ENCODE data around the gene ABCC8.
"Not testable (repeated sequence)": the region's sequence is repeated elsewhere in the genome, so short reads cannot be mapped to it uniquely, and the experiment has no call there.

Gene ABCC8

DNA sequence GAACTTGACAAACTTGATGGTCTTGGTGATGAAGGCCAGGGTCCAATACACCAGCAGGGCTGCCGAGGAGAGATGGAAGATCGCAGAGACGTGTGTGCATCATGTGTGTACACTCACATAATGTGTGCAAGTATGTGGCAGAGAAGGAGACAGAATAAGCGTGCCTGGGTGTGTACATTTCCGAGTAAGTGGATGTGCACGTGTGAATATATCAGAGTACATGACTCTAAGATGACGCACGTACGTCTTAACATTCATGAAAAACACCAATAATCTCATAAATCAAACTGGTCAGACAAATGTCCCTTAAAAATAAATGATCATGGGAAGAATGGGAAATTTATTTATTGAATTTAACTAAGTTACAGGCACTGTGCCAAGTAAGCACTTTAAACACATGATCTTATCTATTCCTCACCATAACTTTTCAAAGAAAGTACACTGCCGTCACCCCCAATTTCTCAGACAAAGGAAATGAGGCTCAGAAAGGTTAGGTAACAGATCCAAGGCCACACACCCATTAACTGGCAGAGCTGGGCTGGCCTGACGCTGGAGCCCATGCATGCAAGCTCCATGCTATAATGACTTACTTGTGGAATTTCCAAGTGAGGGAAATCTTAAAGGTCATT lies 13.0 kb downstream of the ABCC8 start:
- no peak for FAIRE-seq

DNA sequence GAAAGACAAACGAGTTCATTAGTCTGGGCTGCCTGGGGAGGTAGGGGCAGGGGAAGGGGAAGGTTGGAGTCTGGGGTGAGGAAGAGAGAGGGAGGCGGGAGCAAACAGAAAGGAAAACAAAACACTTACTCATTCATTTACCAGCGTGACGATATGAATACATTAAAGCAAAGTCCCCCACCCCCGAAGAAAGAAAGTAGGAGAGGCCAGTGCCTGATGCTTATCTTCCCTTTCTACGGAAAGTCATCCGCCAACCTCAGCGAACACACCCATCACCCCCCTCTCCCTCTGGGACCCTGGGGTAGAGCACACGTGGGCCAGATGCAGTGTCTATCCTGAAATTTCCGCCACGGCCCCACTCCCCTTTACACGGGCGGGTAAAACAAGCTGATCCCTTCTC lies 13.7 kb downstream of the ABCC8 start:
- FAIRE-seq = no peak

DNA sequence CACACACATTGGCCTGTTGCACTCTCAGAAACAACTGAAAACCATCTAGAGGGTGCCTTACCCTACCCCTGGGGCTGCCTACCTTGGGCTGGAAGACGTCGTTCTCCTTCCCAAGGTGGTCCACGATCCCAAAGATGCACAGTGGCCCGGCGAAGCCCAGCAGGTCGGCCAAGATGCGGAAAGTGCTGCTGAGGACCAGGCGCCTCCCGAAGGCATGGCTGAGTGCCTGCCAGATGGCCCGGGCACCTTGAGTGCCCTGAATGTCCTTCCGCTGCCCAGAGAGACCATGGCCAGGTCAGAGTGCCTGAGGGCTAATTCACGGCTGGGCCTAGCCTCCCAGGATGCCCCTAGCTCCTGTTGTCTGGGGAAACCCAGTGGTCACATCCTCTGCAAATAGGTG lies 16.2 kb downstream of the ABCC8 start:
- no peak for FAIRE-seq

DNA sequence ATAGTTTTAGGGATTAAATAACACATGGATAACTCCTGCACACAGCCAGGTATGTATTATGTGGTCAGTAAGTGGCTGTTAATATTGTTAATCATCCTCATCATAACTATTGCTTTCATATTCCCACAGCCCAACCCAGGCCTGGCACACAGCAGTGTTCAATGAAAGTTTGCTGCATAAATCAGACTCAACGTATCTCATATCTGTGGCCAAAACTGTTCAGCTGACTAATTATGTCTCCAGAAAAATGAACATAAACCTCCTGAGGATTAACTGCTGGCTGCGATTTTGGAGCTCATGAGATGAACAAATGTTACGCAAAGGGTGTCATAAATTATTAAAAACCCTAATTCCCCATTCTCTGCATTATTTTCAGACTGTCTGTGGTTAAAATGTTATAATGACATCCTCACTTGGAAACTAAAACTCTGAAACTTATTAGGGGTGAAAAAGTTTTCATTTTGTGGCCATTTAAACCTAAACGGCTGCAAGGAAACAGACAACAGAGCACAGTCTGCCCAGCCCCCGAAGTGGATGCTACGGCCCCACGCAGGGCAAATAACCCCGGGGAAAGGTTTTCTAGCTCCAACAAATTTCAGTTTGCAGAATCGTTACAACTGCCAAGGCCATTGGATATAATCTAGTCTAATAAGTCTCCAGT lies 17.3 kb downstream of the ABCC8 start:
- FAIRE-seq = no peak

DNA sequence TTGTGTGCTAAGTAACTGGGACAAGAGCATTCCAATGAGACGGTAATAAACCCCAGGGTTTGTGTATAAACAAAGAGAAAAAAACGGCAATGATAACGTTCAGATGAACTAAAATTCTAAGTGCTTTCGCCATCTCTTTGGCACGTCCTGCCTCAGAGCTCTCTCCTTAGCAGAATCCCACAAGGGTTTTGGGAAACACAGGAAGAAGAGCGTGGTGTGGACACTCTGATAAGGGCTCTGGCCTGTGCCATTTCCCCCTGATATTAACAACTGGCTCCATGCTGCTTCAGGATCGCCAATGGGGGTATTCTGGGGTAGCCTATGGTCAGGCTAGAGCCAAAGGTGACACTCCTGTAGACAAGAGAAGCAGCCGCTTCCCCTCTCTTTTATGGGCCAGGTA lies 18.4 kb downstream of the ABCC8 start:
- no peak for FAIRE-seq

DNA sequence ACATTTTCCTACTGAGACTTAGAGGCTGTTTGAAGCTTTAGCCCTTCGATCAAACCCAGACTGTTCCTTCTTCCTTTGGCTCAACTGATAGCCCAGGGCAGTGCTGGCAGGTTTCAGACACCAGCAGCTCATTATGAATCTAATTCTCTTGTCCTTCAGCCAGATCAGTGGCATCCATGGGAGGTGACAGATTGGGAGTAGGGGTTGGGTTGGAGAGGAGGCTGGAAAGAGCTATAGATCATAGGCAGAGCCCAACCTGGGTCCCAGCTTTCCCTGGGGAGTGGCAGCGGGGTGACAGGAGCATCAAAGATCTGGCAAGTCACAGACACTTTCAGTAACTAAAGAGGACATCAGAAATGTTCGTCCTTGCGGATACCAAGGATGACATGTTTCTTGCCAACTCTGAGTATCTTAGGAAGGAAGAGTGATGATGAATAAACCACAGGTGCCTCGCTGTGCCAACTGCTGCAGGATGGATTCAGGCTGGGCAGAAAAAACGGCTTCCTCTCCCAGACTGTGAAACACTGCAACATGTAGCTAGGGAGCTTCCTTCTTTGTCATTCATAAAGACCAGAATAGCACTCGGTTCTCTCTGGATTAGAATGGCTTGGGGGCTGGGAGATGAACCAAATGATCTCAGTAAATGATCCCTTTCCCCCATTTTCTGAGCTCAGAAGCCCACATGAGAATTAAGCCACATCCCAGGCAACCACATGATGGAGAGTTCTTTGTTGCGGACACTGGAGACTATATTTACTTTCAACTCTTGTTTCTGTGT lies 19.1 kb downstream of the ABCC8 start:
- FAIRE-seq = no peak

DNA sequence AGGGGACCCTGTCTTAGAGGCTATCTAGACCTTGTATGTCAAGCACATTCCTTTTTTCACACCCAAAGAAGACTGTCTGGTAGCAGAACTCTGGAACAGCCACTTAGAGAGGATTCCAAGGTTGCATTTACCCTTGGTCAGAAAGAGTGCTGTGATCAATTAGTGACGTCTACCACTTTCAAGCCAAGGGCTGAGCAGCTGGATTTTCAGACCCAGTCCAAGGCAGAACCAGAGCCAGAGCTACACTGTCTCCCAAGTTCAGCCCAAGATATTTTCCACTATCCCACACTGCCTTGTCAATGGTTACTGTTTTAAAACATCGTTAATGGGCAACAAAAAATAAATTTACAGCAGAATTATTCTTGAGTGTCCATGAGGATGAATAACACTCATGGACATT lies 24.0 kb downstream of the ABCC8 start:
- FAIRE-seq = no peak

DNA sequence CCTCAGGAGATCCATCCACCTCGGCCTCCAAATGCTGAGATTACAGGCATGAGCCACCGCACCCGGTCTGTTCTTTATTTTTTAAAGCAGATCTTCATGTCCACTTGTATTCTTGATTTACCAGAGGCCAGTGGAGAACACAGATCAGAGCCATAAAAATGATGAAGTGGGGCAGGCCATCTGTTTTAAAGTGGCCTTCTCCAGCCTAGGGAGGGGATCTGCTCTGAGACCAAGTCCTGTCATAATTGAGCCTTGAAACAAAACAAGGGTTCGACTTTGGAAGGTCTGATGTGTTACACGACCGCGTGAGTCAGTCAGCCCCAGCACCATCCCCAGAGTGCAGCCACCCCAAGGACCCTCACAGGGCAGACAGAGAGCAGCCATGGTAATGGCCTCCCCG lies 27.5 kb downstream of the ABCC8 start:
- FAIRE-seq = no peak

DNA sequence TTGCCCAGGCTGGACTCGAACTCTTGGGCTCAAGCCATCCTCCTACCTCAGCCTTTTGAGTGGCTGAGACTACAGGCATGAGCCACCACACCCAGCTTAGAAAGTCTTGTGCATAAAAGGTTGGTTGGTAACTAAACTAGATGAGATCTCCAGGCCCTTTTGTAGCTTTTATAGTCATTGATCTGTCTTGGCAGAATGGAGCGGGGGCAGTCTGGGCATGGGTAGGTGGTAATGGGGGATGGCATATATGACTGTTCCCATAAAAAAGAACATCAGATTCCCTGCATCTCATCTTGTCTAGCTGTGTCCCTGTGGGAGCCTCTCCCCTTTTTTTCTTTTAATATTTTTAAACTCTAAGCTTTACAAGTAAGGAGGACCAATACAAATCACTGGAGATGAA lies 30.2 kb downstream of the ABCC8 start:
- no peak for FAIRE-seq

DNA sequence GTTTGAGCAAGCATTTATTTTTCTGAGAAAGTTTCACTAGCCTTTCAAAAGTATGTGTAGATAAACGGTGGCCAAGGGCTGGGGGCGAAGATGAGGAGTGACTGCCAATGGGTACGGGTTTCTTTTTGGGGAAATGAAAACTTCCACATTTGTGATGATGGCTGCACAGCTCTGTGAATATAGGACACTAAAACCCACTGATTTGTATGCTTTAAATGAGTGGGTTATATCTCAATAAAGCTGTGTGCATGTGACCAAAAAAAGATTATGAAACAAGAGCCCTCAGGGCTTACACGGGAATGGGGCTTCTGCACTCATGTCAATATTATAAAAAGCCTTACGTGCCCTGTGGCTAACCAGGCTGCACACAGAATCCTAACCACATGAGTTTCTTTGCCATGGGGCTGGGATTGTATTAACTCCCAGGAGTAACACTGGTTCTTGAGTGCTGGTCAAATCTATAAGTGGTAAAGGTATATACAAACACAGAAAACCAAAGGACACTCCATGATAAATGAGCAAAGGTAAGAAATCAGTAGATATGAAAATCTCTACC lies 31.3 kb downstream of the ABCC8 start:
- no peak for FAIRE-seq

DNA sequence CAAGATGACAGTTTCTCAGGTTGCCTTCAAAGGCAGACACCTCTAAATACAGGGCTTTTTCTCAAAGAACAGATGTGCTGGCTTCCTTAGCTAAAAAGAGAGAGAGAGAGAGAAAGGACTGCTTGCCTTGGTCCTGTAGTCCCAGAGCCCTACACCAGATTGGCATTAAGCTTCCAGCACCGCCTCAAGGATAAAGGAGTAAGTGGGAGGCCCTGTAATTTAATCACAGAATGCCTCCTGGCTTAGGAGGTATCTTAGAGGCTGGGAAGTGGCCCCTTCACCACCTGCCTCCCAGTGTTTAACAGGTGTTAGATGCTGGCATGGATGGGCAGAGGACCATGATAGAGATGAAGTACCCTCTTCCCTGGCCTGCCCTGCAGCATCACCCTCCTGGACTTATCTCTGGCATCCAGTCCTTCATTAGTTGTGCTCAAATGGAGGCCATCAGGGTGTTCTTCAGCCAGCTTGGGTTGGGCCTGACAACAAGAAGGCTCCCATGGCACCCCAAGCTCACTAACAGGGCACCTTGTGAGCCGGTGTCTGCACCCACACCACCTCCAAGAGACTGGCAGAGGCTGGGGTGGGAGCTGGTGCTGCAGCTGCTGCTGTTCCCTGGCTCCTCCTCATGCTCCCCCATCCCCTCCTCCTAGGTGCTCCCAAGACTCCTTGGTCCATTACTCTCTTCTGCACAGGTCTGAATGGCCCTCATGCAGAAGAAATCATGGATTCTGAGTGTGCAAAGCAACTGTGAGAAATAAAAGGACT lies 32.5 kb downstream of the ABCC8 start:
- no peak for FAIRE-seq

DNA sequence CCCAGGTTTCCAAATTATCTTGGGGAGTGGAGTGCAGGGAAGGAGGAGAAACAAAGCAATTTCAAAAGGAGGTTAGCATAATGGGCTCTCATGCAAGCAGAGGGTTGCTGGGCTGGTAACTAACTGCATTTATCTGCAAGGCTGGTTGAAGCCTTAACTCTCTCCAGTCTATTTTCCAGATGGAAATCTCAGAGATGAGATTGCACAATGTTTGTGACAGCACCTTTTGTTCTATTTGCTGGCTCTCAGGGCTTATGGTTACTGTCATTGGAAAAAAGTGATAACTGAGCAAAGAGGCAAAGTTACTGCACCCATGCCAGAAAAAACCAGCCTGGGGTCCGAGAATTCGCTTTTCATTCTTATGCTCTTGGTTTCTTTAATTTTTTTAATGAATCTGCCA lies 33.2 kb downstream of the ABCC8 start:
- no peak for FAIRE-seq

DNA sequence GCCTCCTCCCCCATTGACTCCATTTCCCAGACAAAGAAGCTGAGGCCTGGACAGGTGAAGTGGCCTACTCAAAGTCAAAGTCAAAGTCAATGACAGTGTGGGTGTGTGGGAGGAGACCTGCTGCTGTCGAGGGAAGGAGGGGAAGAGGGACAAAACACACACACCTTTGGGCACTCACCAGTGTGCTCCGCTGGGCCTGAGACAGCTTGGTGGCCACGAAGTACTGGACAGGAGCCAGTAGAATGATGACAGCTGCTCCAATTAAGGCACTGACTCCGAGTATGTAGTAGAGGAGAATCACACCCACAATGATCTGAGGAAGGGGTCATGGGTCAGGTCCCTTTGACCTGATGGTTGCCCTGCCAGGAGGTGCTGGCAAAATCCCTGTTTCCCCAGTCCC lies 33.6 kb downstream of the ABCC8 start:
- FAIRE-seq = no peak

DNA sequence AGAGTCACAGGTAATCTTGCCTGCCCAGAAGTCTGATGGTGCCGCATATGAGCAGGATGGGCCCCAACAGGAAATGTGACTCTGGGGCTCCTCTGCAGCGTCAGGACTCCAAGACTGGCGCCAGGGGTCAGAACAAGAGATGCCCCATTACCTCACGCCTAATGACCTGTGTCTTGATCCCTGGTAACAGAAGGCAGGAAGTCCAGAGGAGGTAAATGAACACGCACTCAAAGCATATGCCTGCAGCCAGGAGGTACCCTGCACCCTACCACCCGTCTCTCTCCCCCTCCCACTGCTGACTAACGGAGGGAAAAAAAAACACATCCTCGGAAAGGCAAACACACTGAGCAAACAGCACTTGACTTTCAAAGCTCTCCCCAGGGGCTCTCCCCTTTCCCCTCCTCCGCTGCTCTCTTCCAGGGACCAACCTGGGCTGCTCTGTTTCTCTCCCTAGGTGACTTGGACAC lies 37.3 kb downstream of the ABCC8 start:
- FAIRE-seq = no peak

DNA sequence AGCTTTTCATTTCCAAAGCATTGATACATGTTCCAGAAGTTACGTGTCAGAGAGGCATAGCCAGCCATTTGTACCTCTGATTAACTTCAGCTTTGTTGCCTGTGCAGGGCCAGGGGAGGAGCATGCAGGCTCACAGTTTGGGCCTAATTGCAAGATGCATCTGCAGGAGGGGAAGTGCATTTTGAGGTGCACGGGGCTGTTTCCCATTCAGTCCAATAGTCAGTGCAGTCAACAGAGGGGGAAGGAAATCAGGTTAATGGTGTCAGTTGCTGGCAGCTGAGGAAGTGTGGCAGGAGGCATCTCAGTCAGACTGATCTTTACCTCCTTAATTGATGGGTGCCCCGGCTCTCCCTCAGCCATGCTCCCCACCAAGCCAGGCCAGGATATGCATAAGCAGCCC lies 39.3 kb downstream of the ABCC8 start:
- no peak for FAIRE-seq

DNA sequence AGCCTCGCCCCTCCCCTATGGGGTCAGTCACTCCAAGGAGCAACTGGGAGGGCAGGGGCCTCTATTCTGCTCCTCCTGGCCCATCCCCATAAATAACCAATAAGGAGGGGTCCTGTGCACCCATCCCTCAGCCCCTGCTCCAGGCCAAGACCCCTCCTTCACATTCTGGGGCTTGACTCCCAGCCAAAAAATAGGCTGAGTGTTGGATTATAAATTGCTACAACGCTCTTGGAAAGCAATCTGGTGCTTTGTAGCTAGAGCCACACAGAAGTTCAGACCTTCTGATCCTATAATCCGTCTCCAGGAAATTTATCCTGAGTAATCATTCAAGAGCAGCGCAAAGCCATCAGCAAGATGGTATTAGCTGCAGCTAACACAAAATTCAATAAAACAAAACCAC lies 42.5 kb downstream of the ABCC8 start:
- no peak for FAIRE-seq

DNA sequence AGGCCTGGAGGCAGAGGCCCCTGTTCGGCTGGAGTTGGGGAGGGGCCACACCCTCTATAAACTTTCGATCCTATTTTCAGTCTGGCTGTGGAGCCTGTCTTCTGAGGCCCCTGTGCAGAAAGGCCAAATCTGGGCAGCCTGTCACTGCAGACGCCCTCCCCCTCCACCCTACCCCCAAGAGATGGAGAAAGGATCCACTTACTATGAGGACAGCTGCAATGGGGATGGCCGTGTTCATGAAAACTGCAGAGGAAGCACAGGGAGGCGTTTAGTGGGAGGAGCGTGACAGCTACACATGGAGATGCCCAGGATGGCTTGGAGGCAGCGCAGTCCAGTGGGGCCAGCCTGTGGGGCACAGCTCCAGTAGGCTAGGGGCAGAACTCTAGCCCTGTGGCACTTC lies 44.6 kb downstream of the ABCC8 start:
- FAIRE-seq = no peak

DNA sequence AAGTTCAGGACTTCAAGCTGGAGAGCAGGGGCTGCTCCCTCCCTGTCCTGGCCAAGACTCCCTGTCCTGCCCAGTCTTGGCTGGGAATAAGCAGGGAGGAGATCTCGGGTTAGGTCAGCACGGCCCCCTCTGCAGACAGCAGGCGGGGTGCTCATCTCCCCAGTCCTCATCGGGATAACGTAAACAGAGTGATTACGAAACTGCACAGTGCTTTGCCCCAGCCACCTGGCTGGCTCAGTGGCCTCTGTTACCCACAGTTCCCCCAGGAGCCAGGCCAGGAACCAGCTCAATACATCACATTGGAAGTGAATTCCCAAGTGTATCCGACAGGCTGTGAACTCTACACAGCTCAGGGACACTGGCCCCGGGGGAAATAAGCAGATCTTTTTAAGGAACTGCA lies 45.5 kb downstream of the ABCC8 start:
- no peak for FAIRE-seq

DNA sequence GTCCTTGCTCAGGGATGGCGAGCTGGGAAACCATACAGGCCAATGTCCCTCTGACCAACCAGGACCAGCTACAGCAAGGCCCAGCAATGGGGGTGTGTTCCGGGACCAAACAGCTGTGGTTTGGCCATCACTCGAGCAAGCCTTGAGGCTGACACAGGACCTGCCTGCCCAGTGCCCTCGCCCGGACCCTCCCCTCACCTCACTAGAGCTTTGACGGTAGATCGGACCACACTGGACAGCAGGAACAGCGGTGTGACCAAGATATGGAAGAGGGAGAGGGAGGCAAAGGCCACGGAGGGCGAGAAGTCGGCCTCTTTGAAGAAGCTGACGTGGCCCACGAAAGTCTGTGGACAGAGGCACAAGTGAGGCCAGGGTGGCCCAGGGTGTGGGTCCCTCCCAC lies 46.0 kb downstream of the ABCC8 start:
- FAIRE-seq = no peak

DNA sequence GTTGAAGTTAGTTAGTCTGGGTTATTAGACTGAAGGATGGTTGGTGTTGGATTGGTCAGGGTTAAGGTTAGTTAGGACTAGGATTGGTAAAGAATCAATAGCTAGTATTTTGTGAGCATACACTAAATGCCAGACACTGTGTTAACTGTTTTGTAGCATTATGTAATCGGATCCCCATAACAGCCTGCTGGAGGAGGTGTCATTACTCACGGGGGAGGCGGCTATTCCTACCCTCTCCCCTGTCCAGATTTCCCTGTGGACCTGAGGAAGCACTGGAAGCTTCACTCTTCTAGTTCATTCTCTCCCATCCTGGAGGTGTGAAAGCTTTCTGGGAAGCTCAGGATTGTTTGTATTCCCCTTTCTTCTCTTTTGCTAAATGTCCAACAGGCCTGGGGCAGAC lies 47.7 kb downstream of the ABCC8 start:
- FAIRE-seq = no peak

DNA sequence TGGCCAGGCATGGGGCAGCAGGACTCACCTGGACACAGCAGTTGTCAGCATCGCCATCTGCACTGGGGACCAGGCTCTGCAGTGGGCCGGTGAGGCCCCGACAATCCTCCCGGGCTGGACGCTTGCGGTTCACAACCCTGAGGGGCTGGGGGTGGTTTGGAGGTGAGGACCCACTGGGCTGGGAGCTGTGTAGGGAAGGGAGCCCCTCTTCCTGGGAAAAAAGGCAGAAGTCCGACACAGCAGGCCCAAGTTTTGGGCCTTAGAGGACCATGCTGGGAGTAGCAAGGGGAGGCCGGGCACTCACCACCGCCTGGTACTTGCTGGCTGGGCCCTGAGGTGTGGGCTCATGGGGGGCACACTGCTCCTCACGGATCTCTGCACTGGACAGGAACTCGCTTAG lies 48.4 kb downstream of the ABCC8 start:
- no peak for FAIRE-seq

DNA sequence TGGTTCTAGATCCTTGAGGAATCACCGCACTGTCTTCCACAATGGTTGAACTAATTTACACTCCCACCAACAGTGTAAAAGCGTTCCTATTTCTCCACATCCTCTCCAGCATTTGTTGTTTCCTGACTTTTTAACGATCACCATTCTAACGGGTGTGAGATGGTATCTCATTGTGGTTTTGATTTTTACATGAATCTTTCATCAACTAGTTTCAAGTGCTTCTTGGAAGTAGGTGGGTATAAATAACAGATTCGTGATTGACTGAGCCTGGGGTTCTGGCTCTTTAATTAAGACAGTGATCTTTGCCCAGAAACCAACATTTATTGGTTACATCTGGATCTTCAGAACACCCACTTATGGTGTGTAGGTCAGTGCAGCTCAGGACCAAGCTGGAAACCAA lies 50.4 kb downstream of the ABCC8 start:
- FAIRE-seq = not testable (repeated sequence)

Data from endometrium (tissue), 2 donors.